H54 (cell line): ENCODE results near the gene UQCRHL.

Experiments used
- DNase-seq: peaks from one replicate; pipeline ENCODE4 v3.0.0; 2011; ENCODE audit warnings: low spot score, mixed read lengths; ENCODE audit not compliant: insufficient read length
- FAIRE-seq: peaks from 3 replicates; lab custom pipeline; 2011; peaks lifted over from hg19 to GRCh38; lab: Jason Lieb, UNC
- POLR2A ChIP-seq: IDR thresholded peaks from 2 replicates; pipeline ENCODE4 v1.6.1; 2011; ENCODE audit warnings: low read depth, mild to moderate bottlenecking, low read length

The UQCRHL gene

DNA sequence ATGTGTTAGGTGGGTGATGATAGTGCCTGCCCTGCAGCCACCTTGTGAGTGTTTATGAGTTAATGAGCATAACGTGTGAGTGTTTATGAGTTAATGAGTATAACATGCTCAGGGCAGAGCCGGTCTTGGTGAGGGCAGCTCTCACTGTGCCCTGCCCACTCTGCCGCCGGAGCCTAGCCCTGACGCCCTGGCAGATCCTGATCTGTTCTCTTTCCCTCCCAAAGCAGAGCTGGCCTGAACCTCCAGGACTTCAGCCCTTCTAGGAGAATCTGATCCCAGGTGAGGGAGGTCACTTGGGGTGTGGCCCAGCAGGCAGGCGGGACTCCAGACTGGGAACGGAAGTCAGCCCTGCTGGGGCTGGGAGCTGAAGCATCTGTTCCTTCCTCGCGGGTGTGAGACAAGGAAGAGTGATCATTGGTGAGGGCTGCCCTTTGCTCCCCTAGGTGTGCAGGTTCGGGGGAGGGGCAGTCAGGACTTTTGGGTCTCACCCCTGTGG lies 43.1 kb downstream of the UQCRHL start:
- DNase-seq (no peak), FAIRE-seq (no peak)
- no peak for TF ChIP-seq POLR2A

DNA sequence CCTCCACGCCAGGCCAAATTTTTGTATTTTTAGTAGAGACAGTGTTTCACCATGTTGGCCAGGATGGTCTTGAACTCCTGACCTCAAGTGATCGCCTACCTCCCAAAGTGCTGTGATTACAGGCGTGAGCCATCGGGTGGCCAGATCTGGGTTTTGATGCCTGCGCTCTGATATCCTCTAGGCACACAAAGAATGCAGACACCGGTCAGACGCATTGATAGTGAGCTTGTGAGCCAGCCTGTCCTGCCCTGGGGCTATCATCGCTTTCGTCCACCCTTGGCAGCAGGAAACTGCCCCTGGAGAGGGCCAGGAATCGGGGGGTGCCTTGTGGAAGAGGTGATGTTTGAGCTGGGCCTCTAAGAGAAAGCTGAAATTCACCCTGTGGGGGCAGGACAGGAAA lies 44.9 kb downstream of the UQCRHL start:
- no peak for TF ChIP-seq POLR2A
- FAIRE-seq (no peak), DNase-seq (no peak)

DNA sequence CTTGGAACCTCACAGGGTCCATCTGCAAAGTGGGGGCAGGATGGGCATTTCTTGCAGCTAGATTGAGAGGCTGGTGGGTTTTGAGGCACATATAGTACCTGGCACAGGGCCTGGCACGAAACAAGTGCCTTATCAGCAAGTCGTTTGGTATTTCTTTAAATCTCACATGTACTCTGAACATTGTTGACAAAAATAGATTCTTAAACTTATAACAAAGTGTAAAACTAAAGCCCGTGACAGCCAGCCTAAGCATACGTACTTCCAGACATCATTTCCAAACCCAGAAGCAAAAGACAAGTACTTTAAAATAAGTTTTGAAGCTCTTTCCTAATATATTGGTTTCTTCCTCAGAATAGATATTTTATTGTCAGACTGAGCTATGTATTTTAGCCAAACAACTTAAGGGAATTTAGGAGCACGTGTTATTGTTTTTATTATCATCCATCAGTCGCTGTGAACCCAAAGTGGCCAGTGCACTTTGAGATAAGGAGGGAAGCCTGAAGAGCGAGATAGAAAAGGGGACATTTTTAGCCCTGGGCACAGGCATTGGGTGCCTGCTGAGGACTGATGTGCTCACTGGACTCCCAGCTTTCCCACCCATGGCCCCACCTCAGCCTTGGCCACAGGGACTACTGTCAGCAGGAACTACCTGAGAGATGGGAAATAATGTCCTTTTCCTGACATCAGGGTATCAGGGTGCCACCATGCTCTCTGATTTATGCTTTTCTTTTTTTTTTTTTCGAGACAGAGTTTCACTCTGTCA lies 45.9 kb downstream of the UQCRHL start:
- no peak for TF ChIP-seq POLR2A
- FAIRE-seq = no peak

DNA sequence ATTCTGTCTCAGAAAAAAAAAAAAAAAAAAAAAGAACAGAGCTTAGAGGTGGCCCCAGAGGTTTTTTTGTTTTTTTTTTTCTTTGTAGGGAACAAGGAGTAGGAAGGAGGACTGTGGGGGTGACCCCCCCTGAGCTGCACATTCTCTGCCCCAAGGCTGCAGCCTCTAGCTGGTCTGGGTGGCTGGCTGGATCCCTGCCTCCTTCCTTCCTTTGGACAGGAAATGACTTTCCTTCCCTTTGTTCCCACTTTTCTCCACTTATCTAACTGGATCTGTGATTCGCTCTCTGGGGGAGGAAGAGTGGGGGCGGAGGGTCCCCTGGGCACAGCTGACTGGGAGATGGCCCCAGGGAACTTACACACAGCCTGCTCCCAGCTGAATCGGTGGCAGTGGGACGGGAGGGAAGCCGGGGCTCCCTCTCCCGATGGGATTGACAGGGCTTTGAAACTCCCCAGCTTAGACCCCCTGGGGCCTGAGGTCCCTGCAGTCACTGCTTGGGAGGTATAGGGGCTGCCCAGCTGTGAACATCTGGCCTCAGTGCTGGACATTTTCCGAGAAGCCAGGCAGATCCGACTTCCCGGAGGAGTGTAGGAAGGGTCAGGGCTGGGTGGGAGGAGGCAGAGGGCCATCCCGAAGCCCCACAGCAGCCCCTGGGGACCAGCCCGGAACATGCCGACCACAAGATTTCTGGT lies 46.8 kb downstream of the UQCRHL start:
- DNase-seq (peak; percentile 68), FAIRE-seq (no peak)
- TF ChIP-seq POLR2A = no peak

More for the DNA sequence above, 45.9 kb downstream of the UQCRHL start:
- DNase-seq = no peak

DNA sequence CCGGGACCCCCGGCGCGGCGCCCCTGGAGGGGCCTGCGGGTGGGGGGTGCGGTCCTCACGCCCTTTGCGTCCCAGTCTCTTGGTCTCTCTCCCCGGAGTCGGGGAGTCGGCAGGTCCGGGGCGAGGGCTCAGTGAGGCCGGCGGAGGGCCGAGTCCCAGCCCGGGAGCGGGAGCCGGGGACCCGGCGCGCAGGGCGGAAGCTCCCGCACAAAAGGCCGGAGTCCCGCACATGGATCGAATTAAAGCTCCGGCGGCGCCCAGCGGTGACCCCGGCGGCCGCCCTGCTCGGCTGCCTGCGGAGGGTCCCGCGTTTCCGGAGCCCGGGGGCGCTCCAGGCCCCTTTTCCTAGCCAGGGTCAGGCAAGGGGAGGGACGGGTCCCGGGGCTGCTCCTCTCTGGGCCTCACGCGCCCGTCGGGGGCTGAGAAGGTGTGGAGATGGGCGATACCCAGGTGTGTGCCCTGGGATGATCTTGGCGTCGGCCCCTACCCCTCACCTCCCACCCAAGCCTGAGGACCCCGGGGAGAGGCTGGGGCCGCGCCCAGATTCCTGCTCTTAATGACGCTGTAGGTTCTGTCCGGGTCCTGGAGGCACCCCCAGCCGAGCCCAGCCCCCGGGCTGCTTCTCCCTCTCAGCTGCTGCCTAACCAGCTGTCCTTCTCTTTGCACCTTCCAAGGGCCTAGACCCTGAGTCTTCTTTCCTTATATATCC lies 48.3 kb downstream of the UQCRHL start:
- TF ChIP-seq POLR2A = no peak
- no peak for FAIRE-seq

DNA sequence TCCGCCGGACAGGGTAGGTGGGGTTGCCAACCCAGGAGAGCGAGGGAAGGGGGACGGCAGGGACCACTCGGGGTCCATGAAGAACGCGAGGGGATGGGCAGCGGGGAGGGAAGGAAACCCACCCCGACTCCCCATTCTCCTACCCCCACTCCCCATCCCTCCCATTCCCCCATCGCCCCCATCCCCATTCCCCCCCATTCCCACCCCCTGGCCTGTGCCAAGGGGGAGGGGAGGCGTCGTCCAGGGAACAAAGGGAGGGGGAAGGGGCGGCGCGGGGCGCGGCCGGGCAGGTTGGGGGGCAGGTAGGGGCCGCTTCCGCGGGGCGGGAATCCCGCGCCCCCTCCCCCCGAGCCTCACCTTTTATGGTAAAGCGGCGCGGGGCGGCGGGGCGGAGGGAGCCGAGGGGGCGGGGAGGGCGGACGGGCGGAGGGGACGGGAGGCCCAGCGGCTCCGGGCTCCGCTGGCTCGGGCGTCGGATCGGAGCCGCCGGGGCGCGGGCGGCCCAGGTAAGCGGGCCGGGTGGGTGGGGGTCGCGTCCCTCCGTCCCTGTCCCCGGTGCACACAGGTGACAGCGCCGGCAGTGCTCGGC lies 49.0 kb downstream of the UQCRHL start, which contains the start of gene FBLIM1:
Gene FBLIM1, plus strand, starts transcription at position 453 of the 589 bp plus-strand sequence. CDS start 6,189 bp downstream, outside the sequence.
- DNase-seq = no peak
- FAIRE-seq = no peak
- TF ChIP-seq POLR2A = no peak

More for the DNA sequence above, 48.3 kb downstream of the UQCRHL start:
- DNase-seq = no peak

DNA sequence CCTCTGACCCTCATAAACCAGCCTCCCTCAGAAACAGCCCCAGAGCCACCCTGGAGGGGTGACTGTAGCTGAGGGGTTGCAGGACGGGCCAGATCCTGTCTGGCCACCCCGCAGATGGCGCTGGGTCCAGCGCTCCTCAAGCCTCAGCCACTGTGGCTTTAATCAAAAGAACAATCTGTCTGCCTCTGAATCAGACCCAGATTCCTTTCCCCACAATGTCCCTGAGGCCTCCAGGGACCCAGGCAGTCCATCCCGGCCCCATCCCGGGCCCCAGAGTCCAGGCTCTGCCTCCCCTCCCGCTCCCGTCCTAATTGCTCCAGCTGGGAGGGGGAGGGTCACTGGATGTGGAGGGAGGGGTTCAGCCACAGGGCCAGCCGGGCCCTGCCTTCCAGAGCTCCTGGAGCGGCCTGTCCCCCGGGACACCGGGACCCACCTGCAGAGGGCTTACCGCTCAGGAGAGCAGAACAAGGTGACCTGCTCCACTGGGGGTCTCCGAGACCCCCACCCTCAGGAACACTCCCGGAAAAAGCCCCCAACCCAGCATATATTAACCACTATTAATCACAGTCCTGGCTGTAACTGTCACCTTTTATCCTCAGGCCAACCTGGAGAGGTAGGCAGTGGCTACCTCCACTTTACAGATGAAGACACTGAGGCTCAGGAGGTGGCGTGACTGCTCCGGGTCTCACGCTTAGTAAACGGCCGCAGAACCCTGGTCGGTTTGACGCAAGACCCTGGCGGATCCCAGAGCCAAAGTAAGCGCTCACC lies 49.7 kb downstream of the UQCRHL start:
- FAIRE-seq (no peak), DNase-seq (no peak)
- TF ChIP-seq POLR2A = no peak
